DOHH2 (cell line): Measurements from ENCODE around the gene SIK2.

ENCODE experiments used
- EZH2phosphoT487 ChIP-seq: fragments of 200-600 bp; sonication (generic); IDR thresholded peaks from 2 replicates; pipeline ENCODE4 v1.6.1; 2017; ENCODE audit warnings: borderline replicate concordance, mild to moderate bottlenecking, antibody characterized with exemption, low read length, moderate library complexity, mixed read lengths
- TF ChIP-seq, protein P1 (sequence below): fragments of 200-600 bp; sonication (generic); IDR thresholded peaks from one replicate; pipeline ENCODE4 v1.5.1; 2014; ENCODE audit warnings: antibody characterized with exemption, mild to moderate bottlenecking, low read depth, low read length; ENCODE audit not compliant: poor library complexity, severe bottlenecking

DNA sequence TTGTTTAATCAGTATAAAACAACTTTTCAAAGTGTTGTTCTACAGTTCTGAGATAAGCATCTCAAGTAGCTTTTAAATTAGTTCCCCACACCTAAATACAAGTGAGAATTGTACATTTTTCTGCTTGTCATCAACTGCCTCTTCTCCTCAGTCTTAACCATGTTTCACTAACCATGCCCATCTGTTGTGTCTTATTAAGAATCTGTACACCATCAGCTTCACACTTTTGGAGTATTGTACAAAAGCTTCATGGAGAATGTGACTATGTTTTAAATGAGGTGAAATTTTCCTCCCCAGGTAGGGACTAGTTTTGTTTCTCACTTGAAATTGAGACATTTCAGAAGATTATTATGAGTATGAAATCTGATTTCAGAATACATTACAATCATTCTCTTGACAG, 52.4 kb downstream of the SIK2 start:
- TF ChIP-seq, protein P1, sequence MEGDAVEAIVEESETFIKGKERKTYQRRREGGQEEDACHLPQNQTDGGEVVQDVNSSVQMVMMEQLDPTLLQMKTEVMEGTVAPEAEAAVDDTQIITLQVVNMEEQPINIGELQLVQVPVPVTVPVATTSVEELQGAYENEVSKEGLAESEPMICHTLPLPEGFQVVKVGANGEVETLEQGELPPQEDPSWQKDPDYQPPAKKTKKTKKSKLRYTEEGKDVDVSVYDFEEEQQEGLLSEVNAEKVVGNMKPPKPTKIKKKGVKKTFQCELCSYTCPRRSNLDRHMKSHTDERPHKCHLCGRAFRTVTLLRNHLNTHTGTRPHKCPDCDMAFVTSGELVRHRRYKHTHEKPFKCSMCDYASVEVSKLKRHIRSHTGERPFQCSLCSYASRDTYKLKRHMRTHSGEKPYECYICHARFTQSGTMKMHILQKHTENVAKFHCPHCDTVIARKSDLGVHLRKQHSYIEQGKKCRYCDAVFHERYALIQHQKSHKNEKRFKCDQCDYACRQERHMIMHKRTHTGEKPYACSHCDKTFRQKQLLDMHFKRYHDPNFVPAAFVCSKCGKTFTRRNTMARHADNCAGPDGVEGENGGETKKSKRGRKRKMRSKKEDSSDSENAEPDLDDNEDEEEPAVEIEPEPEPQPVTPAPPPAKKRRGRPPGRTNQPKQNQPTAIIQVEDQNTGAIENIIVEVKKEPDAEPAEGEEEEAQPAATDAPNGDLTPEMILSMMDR: no peak
- TF ChIP-seq EZH2phosphoT487: no peak
